Measurements from ENCODE around the gene NAA60.
"Not testable (repeated sequence)": the region's sequence is repeated elsewhere in the genome, so short reads cannot be mapped to it uniquely, and the experiment has no call there.

Gene NAA60

GRCh38 chr16:3484318-3485096 lies 41.0 kb downstream of the NAA60 start:
- no peak for DNase-seq (ENCODE audit: low read depth)

- DNase-seq (ENCODE audit: low read depth) = no peak
Measured at GRCh38 chr16:3485097-3485745, 41.7 kb downstream of the NAA60 start.

- DNase-seq (ENCODE audit: low read depth) = no peak
Measured at GRCh38 chr16:3485821-3486505, 42.5 kb downstream of the NAA60 start.

GRCh38 chr16:3486506-3487215 lies 43.2 kb downstream of the NAA60 start:
- no peak for DNase-seq (ENCODE audit: low read depth)

GRCh38 chr16:3487521-3488410 lies 44.3 kb downstream of the NAA60 start:
- no peak for DNase-seq (ENCODE audit: low read depth)

- DNase-seq (ENCODE audit: low read depth) = no peak
Measured at GRCh38 chr16:3488801-3489200, 45.3 kb downstream of the NAA60 start.

GRCh38 chr16:3490911-3491629 lies 47.6 kb downstream of the NAA60 start:
- DNase-seq (ENCODE audit: low read depth) = no peak

- no peak for DNase-seq (ENCODE audit: low read depth)
Measured at GRCh38 chr16:3492356-3492755, 48.9 kb downstream of the NAA60 start.

- no peak for DNase-seq (ENCODE audit: low read depth)
Measured at GRCh38 chr16:3494386-3494973, 51.0 kb downstream of the NAA60 start.

- DNase-seq (ENCODE audit: low read depth) = no peak
Measured at GRCh38 chr16:3495176-3495575, 51.7 kb downstream of the NAA60 start, which contains the start of gene C16orf90. Gene C16orf90 (minus strand): TSS chr16:3495489. CDS start chr16:3495421, 68 bp downstream.

GRCh38 chr16:3496386-3496785 lies 52.9 kb downstream of the NAA60 start:
- no peak for DNase-seq (ENCODE audit: low read depth)

GRCh38 chr16:3497771-3498170 lies 54.3 kb downstream of the NAA60 start:
- DNase-seq (ENCODE audit: low read depth) = no peak

- no peak for DNase-seq (ENCODE audit: low read depth)
Measured at GRCh38 chr16:3498988-3499387, 55.5 kb downstream of the NAA60 start.

GRCh38 chr16:3501412-3501761 lies 57.9 kb downstream of the NAA60 start:
- not testable (repeated sequence) for DNase-seq (ENCODE audit: low read depth)

- DNase-seq (ENCODE audit: low read depth) = no peak
Measured at GRCh38 chr16:3501783-3502400, 58.4 kb downstream of the NAA60 start.

GRCh38 chr16:3503523-3503922 lies 60.0 kb downstream of the NAA60 start:
- DNase-seq (ENCODE audit: low read depth) = no peak

GRCh38 chr16:3508736-3509135 lies 65.3 kb downstream of the NAA60 start:
- no peak for DNase-seq (ENCODE audit: low read depth)

- no peak for DNase-seq (ENCODE audit: low read depth)
Measured at GRCh38 chr16:3509470-3509928, 66.0 kb downstream of the NAA60 start.

- no peak for DNase-seq (ENCODE audit: low read depth)
Measured at GRCh38 chr16:3510416-3510815, 66.9 kb downstream of the NAA60 start.

Measured in CMK (cell line).